Measurements from ENCODE around the gene MAP4. TPM values are rescaled to one million over a fixed set of nuclear protein-coding genes. Genes with fewer than 3 reads are reported as not detected.

The MAP4 gene
- polyA plus RNA-seq, 1 donor from 2014 or later: 186 TPM

DNA sequence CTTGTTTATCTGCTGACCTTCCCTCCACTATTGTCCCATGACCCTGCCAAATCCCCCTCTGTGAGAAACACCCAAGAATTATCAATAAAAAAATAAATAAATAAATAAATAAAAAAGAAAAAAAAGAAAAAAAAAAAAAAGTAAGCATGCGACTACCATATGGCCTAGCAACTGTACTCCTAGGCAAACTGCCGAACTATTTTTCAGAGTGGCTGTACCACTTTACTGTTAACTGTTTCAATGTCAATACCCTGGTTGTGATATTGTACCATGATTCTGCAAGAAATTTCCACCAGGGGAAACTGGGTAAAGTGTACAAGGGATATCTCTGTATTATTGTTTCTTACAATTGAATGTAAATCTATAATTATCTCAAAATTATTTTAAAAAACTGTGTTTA lies 41.3 kb upstream of the MAP4 start:
- Histone ChIP-seq H3K27me3 (ENCODE audit: insufficient read depth, low read depth, low read length) (no peaks in the 10 kb centered on the region), H3K9ac (ENCODE audit: low read length) (no peak overlapping the region), H3K4me3 (ENCODE audit: low read length) (no peak overlapping the region), H3K36me3 (ENCODE audit: insufficient read depth, low read length) (no peaks in the 10 kb centered on the region), H3K9me3 (ENCODE audit: low read length) (no peaks in the 10 kb centered on the region), H4K20me1 (ENCODE audit: insufficient read depth) (no peaks in the 10 kb centered on the region), H3K27ac (ENCODE audit: low read length) (no peak overlapping the region), H3K4me2 (ENCODE audit: low read length) (no peak overlapping the region), H3F3A (ENCODE audit: insufficient read depth, low read length, poor library complexity, severe bottlenecking) (no peaks in the 10 kb centered on the region), H3K9me2 (ENCODE audit: insufficient read depth, low read length) (no peaks in the 10 kb centered on the region), H2AFZ (ENCODE audit: low read depth, low read length) (no peak overlapping the region), H3K79me2 (replicated peaks; ENCODE audit: insufficient read depth, low read length) (peaks cover 19% of the 10 kb centered on the region)
- TF ChIP-seq TAF1 (IDR thresholded peaks at IDR 0.05; ENCODE audit: low read depth) (no peak), EZH2 (IDR thresholded peaks at IDR 0.05; ENCODE audit: borderline replicate concordance, insufficient read depth, low read length, poor library complexity, severe bottlenecking) (no peak)

DNA sequence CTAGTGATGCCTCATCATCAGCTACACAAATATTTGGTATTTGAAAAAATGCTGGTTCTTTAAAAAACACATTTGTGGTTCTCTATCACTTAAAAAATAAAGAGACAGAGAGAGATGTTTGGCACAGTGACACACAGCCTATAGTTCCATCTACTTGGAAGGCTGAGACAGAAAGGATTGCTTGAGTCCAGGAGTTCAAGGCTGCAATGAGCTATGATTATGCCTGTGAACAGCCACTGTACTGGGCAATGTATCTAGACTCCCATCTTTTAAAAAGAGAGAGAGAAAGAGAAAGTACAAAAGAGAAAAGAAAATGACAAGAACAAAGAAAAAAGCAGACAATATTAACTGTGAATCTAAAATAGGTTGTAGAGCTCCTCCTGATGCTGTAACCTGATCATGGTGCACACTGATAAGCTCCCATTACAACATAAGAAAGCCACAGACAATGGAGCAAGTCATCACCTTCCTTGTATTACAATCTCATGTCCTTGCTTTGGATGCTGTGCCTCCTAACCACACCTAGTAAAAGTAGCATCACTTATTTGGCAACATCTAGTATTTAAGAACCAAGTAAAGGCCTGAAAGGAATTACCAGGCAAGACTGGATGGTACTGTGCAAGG lies 31.7 kb upstream of the MAP4 start:
- TF ChIP-seq, protein P1, sequence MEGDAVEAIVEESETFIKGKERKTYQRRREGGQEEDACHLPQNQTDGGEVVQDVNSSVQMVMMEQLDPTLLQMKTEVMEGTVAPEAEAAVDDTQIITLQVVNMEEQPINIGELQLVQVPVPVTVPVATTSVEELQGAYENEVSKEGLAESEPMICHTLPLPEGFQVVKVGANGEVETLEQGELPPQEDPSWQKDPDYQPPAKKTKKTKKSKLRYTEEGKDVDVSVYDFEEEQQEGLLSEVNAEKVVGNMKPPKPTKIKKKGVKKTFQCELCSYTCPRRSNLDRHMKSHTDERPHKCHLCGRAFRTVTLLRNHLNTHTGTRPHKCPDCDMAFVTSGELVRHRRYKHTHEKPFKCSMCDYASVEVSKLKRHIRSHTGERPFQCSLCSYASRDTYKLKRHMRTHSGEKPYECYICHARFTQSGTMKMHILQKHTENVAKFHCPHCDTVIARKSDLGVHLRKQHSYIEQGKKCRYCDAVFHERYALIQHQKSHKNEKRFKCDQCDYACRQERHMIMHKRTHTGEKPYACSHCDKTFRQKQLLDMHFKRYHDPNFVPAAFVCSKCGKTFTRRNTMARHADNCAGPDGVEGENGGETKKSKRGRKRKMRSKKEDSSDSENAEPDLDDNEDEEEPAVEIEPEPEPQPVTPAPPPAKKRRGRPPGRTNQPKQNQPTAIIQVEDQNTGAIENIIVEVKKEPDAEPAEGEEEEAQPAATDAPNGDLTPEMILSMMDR (IDR thresholded peaks at IDR 0.05; ENCODE audit: poor library complexity, severe bottlenecking): no peak
- no peak for TF ChIP-seq POLR2AphosphoS5 (IDR thresholded peaks at IDR 0.05)
- H3F3A ChIP-seq (ENCODE audit: insufficient read depth, low read length, poor library complexity, severe bottlenecking): no peaks in the 10 kb centered on the region
- no peaks in the 10 kb centered on the region for H3K9me3 ChIP-seq (ENCODE audit: low read length)
- H2AFZ ChIP-seq (ENCODE audit: low read depth, low read length): no peak overlapping the region
- no peak overlapping the region for H3K4me2 ChIP-seq (ENCODE audit: low read length)
- H3K36me3 ChIP-seq (ENCODE audit: insufficient read depth, low read length): peaks cover 4% of the 10 kb centered on the region
- H3K79me2 ChIP-seq (replicated peaks; ENCODE audit: insufficient read depth, low read length): peaks cover 13% of the 10 kb centered on the region
- no peak overlapping the region for H3K27ac ChIP-seq (ENCODE audit: low read length)
- no peaks in the 10 kb centered on the region for H4K20me1 ChIP-seq (ENCODE audit: insufficient read depth)
- no peaks in the 10 kb centered on the region for H3K27me3 ChIP-seq (ENCODE audit: insufficient read depth, low read depth, low read length)
- H3K9me2 ChIP-seq (ENCODE audit: insufficient read depth, low read length): no peaks in the 10 kb centered on the region
- H3K9ac ChIP-seq (ENCODE audit: low read length): no peak overlapping the region
- no peak overlapping the region for H3K4me3 ChIP-seq (ENCODE audit: low read length)

DNA sequence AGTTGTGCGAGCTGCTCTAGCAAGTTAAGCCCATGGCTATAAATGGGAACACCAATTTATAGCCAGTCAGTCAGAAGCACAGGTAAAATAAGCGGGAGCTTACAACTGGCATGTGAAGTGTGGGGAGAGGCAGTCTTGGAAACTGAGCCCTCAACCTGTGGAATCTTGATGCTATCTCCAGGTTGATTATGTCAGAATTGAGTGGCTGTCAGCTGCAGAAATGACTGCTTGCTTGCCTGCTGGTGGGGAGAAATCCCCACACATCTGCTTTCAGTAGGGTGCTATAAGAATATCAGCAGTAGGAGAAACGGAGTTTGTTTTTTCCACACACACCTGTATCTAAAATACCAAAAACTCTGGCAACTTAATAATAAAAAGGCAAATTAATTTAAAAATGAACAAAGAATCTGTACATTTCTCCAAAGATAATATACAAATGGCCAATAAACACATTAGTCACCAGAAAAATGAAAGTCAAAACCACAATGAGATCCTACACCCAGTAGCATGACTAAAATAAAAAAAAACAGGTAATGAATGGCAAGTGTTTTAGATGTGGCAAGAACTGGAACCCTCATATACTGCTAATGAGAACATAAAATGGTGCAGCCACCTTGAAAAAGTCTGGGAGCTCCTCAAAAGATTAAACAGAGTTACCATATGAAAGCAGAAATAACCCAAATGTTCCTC lies 26.0 kb upstream of the MAP4 start:
- H3K9ac ChIP-seq (ENCODE audit: low read length): no peak overlapping the region
- H4K20me1 ChIP-seq (ENCODE audit: insufficient read depth): no peaks in the 10 kb centered on the region
- no peaks in the 10 kb centered on the region for H3K9me3 ChIP-seq (ENCODE audit: low read length)
- no peak for TF ChIP-seq EP300 (conservative IDR thresholded peaks at IDR 0.05; ENCODE audit: poor library complexity, severe bottlenecking)
- TF ChIP-seq, protein P2, sequence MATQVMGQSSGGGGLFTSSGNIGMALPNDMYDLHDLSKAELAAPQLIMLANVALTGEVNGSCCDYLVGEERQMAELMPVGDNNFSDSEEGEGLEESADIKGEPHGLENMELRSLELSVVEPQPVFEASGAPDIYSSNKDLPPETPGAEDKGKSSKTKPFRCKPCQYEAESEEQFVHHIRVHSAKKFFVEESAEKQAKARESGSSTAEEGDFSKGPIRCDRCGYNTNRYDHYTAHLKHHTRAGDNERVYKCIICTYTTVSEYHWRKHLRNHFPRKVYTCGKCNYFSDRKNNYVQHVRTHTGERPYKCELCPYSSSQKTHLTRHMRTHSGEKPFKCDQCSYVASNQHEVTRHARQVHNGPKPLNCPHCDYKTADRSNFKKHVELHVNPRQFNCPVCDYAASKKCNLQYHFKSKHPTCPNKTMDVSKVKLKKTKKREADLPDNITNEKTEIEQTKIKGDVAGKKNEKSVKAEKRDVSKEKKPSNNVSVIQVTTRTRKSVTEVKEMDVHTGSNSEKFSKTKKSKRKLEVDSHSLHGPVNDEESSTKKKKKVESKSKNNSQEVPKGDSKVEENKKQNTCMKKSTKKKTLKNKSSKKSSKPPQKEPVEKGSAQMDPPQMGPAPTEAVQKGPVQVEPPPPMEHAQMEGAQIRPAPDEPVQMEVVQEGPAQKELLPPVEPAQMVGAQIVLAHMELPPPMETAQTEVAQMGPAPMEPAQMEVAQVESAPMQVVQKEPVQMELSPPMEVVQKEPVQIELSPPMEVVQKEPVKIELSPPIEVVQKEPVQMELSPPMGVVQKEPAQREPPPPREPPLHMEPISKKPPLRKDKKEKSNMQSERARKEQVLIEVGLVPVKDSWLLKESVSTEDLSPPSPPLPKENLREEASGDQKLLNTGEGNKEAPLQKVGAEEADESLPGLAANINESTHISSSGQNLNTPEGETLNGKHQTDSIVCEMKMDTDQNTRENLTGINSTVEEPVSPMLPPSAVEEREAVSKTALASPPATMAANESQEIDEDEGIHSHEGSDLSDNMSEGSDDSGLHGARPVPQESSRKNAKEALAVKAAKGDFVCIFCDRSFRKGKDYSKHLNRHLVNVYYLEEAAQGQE (IDR thresholded peaks at IDR 0.05; ENCODE audit: borderline replicate concordance): no peak
- TF ChIP-seq SMC3 (conservative IDR thresholded peaks at IDR 0.05; ENCODE audit: poor library complexity): no peak
- TF ChIP-seq TAF1 (IDR thresholded peaks at IDR 0.05; ENCODE audit: low read depth): no peak
- TF ChIP-seq POLR2AphosphoS5 (IDR thresholded peaks at IDR 0.05): no peak
- TF ChIP-seq MXI1 (conservative IDR thresholded peaks at IDR 0.05; ENCODE audit: poor library complexity, severe bottlenecking): no peak
- TF ChIP-seq, protein P1 (IDR thresholded peaks at IDR 0.05; ENCODE audit: poor library complexity, severe bottlenecking): no peak
- no peak for TF ChIP-seq EZH2 (IDR thresholded peaks at IDR 0.05; ENCODE audit: borderline replicate concordance, insufficient read depth, low read length, poor library complexity, severe bottlenecking)
- TF ChIP-seq RAD21 (conservative IDR thresholded peaks at IDR 0.05): no peak
- no peaks in the 10 kb centered on the region for H3K79me2 ChIP-seq (replicated peaks; ENCODE audit: insufficient read depth, low read length)
- H3K4me3 ChIP-seq (ENCODE audit: low read length): no peak overlapping the region
- H3K9me2 ChIP-seq (ENCODE audit: insufficient read depth, low read length): no peaks in the 10 kb centered on the region
- no peak overlapping the region for H3K4me2 ChIP-seq (ENCODE audit: low read length)
- H3K27me3 ChIP-seq (ENCODE audit: insufficient read depth, low read depth, low read length): no peaks in the 10 kb centered on the region
- H3K36me3 ChIP-seq (ENCODE audit: insufficient read depth, low read length): peaks cover under 1% of the 10 kb centered on the region
- no peak overlapping the region for H3K27ac ChIP-seq (ENCODE audit: low read length)
- H3F3A ChIP-seq (ENCODE audit: insufficient read depth, low read length, poor library complexity, severe bottlenecking): no peaks in the 10 kb centered on the region
- H2AFZ ChIP-seq (ENCODE audit: low read depth, low read length): no peak overlapping the region
